H9 (cell line): ENCODE results near the gene DPYD. TPM values are rescaled to one million over a fixed set of nuclear protein-coding genes. Genes with fewer than 3 reads are reported as not detected.

Source experiments
- DNase-seq: peaks from one replicate; pipeline ENCODE4 v3.0.0-alpha.2; 2017
- H2AFZ ChIP-seq: one replicate; pipeline ENCODE4 v1.6.1; 2013; ENCODE audit warnings: mild to moderate bottlenecking, low read length, control low read depth, moderate library complexity
- H2AK5ac ChIP-seq: 2 replicates; pipeline ENCODE4 v1.6.1; 2013; ENCODE audit warnings: low read length, control low read depth, mixed read lengths; ENCODE audit not compliant: insufficient read length
- H2BK120ac ChIP-seq: one replicate; pipeline ENCODE4 v1.6.1; 2013; ENCODE audit warnings: low read depth, mild to moderate bottlenecking, low read length, control low read depth, inconsistent platforms; ENCODE audit not compliant: poor library complexity, severe bottlenecking
- H2BK12ac ChIP-seq: 2 replicates; pipeline ENCODE4 v1.6.1; 2013; ENCODE audit warnings: low read length, control low read depth, mixed read lengths, low read depth; ENCODE audit not compliant: insufficient read length
- H2BK15ac ChIP-seq: 2 replicates; pipeline ENCODE4 v1.6.1; 2013; ENCODE audit warnings: low read depth, low read length, control low read depth
- H2BK20ac ChIP-seq: one replicate; pipeline ENCODE4 v1.6.1; 2013; ENCODE audit warnings: low read depth, mild to moderate bottlenecking, low read length, control low read depth, inconsistent platforms; ENCODE audit not compliant: poor library complexity, severe bottlenecking
- H2BK5ac ChIP-seq: 2 replicates; pipeline ENCODE4 v1.6.1; 2013; ENCODE audit warnings: low read length, control low read depth, mixed read lengths; ENCODE audit not compliant: insufficient read length
- H3K14ac ChIP-seq: 2 replicates; pipeline ENCODE4 v1.6.1; 2013; ENCODE audit warnings: low read length, control low read depth; ENCODE audit not compliant: insufficient read depth
- H3K18ac ChIP-seq: 2 replicates; pipeline ENCODE4 v1.6.1; 2013; ENCODE audit warnings: low read depth, mild to moderate bottlenecking, mixed read lengths, low read length, control low read depth; ENCODE audit not compliant: insufficient read length
- H3K23ac ChIP-seq: 2 replicates; pipeline ENCODE4 v1.6.1; 2013; ENCODE audit warnings: low read length, control low read depth, mixed read lengths, low read depth; ENCODE audit not compliant: insufficient read length
- H3K23me2 ChIP-seq: 2 replicates; pipeline ENCODE4 v1.6.1; 2013; ENCODE audit warnings: low read depth, mild to moderate bottlenecking, mixed read lengths, low read length, control low read depth; ENCODE audit not compliant: insufficient read length, poor library complexity, severe bottlenecking
- H3K27ac ChIP-seq: 2 replicates; pipeline ENCODE4 v1.5.1; 2013; ENCODE audit warnings: low read length, control low read depth, mixed read lengths, low read depth; ENCODE audit not compliant: insufficient read length
- H3K27me3 ChIP-seq: 2 replicates; pipeline ENCODE4 v1.6.1; 2013; ENCODE audit warnings: low read length, control low read depth, inconsistent platforms; ENCODE audit not compliant: insufficient read depth
- H3K4ac ChIP-seq: 2 replicates; pipeline ENCODE4 v1.6.1; 2013; ENCODE audit warnings: low read depth, mild to moderate bottlenecking, control low read depth, inconsistent platforms, low read length, moderate library complexity
- H3K4me1 ChIP-seq: 2 replicates; pipeline ENCODE4 v1.6.1; 2013; ENCODE audit warnings: low read length, control low read depth, inconsistent platforms; ENCODE audit not compliant: insufficient read depth
- H3K4me2 ChIP-seq: 2 replicates; pipeline ENCODE4 v1.6.1; 2013; ENCODE audit warnings: low read length, control low read depth, mixed read lengths; ENCODE audit not compliant: insufficient read length, insufficient read depth
- H3K56ac ChIP-seq: 2 replicates; pipeline ENCODE4 v1.6.1; 2013; ENCODE audit warnings: low read depth, mild to moderate bottlenecking, mixed read lengths, low read length, control low read depth; ENCODE audit not compliant: insufficient read length
- H3K79me1 ChIP-seq: 2 replicates; pipeline ENCODE4 v1.6.1; 2013; ENCODE audit warnings: low read depth, mild to moderate bottlenecking, moderate library complexity, low read length, control low read depth, inconsistent platforms; ENCODE audit not compliant: insufficient read depth, poor library complexity, severe bottlenecking
- H3K79me2 ChIP-seq: 2 replicates; pipeline ENCODE4 v1.6.1; 2013; ENCODE audit warnings: low read length, control low read depth, inconsistent platforms; ENCODE audit not compliant: insufficient read depth
- H3K9ac ChIP-seq: 2 replicates; pipeline ENCODE4 v1.6.1; 2013; ENCODE audit warnings: low read length, control low read depth, mixed read lengths; ENCODE audit not compliant: insufficient read length; ENCODE audit errors: extremely low read depth
- H3K9me3 ChIP-seq: one replicate; pipeline ENCODE4 v1.6.1; 2013; ENCODE audit warnings: low read depth, low read length, inconsistent platforms; ENCODE audit not compliant: control insufficient read depth
- H3T11ph ChIP-seq: one replicate; pipeline ENCODE4 v1.6.1; 2013; ENCODE audit warnings: mild to moderate bottlenecking, low read length, control low read depth, inconsistent platforms
- H4K20me1 ChIP-seq: one replicate; pipeline ENCODE4 v1.6.1; 2013; ENCODE audit not compliant: control insufficient read depth, insufficient read length, insufficient read depth
- H4K5ac ChIP-seq: 2 replicates; pipeline ENCODE4 v1.6.1; 2013; ENCODE audit warnings: low read depth, mild to moderate bottlenecking, mixed read lengths, low read length, control low read depth; ENCODE audit not compliant: insufficient read length
- H4K8ac ChIP-seq: replicated peaks from 2 replicates; pipeline ENCODE4 v1.6.1; 2013; ENCODE audit warnings: low read length, control low read depth, mixed read lengths, low read depth; ENCODE audit not compliant: insufficient read length
- H4K91ac ChIP-seq: 2 replicates; pipeline ENCODE4 v1.6.1; 2013; ENCODE audit warnings: low read depth, mild to moderate bottlenecking, moderate library complexity, mixed read lengths, low read length, control low read depth; ENCODE audit not compliant: insufficient read length
- H3K27ac Mint-ChIP-seq, 3 experiments: 2 replicates in 2 of 3; 3 replicates in 1 of 3; pipeline ENCODE4 v1.8.0; 2020 to 2021; ENCODE audit warnings: mixed read lengths in 3 of 3, mild to moderate bottlenecking in 1 of 3, moderate library complexity in 1 of 3
- H3K27me3 Mint-ChIP-seq: 2 replicates; pipeline ENCODE4 v1.8.0; 2021; ENCODE audit warnings: low read depth, mild to moderate bottlenecking, moderate library complexity, mixed read lengths
- H3K36me3 Mint-ChIP-seq, 3 experiments: 2 replicates in 2 of 3; 3 replicates in 1 of 3; pipeline ENCODE4 v1.8.0; 2020 to 2021; ENCODE audit warnings: low read depth in 3 of 3, mixed read lengths in 3 of 3; ENCODE audit not compliant: insufficient read depth in 1 of 3
- H3K4me1 Mint-ChIP-seq, 2 experiments: 2 replicates each; pipeline ENCODE4 v1.8.0; 2020; ENCODE audit warnings: mixed read lengths in 2 of 2
- H3K4me3 Mint-ChIP-seq, 2 experiments: 2 replicates in 1 of 2; 3 replicates in 1 of 2; pipeline ENCODE4 v1.8.0; 2020 to 2021; ENCODE audit warnings: mild to moderate bottlenecking in 2 of 2, mixed read lengths in 2 of 2, moderate library complexity in 1 of 2
- H3K9me3 Mint-ChIP-seq, 2 experiments: 2 replicates in 1 of 2; 3 replicates in 1 of 2; pipeline ENCODE4 v1.8.0; 2020; ENCODE audit warnings: mild to moderate bottlenecking in 2 of 2, mixed read lengths in 2 of 2, moderate library complexity in 1 of 2
- WGBS: extraction: QIAGEN DNeasy Blood & Tissue Kit; methylation state at CpG from one replicate; pipeline ENCODE4 v1.1.7; 2013; ENCODE audit warnings: missing lambda C conversion rate, low lambda C conversion rate, mixed read lengths; ENCODE audit not compliant: insufficient read length; ENCODE audit errors: extremely low coverage; 5-methylcytosine and 5-hydroxymethylcytosine counted together
- total RNA-seq: library from RNA; stranded (reverse); gene quantifications from 2 replicates; pipeline ENCODE4 v1.2.1, GENCODE V29; 2021
- TF ChIP-seq, protein P1 (sequence below): fragments of 200-600 bp; sonication (generic); conservative IDR thresholded peaks from 3 replicates; pipeline ENCODE4 v1.8.0; 2021; ENCODE audit warnings: antibody characterized with exemption, mild to moderate bottlenecking

The DPYD gene
- total RNA-seq, 1 experiment from 2014 or later, result 0.37 TPM

DNA sequence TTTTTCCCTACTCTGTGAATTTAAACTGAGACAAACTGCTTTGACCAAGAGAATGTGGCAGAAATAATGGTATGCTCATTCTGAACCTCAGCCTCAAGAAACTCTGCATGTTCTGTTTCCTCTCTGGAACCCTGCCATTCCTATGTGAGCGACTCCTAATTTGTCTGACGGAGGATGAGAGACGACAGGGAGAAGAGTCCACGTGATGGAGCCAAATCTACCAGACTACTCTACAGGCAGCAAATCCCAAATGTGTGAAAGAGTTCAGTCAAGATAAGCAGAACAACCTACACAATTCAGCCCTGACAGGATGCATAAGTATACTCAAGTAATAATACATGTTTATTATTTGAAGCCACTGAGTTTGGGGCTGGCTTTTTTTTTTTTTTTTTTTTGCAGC is 153.5 kb downstream of the DPYD start:
- Histone ChIP-seq H3K18ac (no peak overlapping the region), H3K23me2 (no peaks in the 10 kb centered on the region), H3K4me1 (no peaks in the 10 kb centered on the region), H2BK120ac (no peak overlapping the region), H2BK20ac (no peak overlapping the region), H3K4me2 (no peak overlapping the region), H3K56ac (no peak overlapping the region), H2AK5ac (no peak overlapping the region), H3K4ac (no peak overlapping the region), H2BK15ac (no peak overlapping the region), H2AFZ (no peak overlapping the region), H4K91ac (no peak overlapping the region), H3K9me3 (no peaks in the 10 kb centered on the region), H2BK12ac (no peak overlapping the region), H4K20me1 (no peaks in the 10 kb centered on the region), H3K14ac (no peak overlapping the region), H3K9ac (no peak overlapping the region), H3K79me2 (no peaks in the 10 kb centered on the region), H3K23ac (no peak overlapping the region), H3K27me3 (no peaks in the 10 kb centered on the region), H3T11ph (no peak overlapping the region), H4K8ac (no peak overlapping the region), H3K79me1 (no peaks in the 10 kb centered on the region), H4K5ac (no peak overlapping the region), H3K27ac (no peak overlapping the region), H2BK5ac (no peak overlapping the region)
- DNase-seq, result no peak
- TF ChIP-seq, protein P1, sequence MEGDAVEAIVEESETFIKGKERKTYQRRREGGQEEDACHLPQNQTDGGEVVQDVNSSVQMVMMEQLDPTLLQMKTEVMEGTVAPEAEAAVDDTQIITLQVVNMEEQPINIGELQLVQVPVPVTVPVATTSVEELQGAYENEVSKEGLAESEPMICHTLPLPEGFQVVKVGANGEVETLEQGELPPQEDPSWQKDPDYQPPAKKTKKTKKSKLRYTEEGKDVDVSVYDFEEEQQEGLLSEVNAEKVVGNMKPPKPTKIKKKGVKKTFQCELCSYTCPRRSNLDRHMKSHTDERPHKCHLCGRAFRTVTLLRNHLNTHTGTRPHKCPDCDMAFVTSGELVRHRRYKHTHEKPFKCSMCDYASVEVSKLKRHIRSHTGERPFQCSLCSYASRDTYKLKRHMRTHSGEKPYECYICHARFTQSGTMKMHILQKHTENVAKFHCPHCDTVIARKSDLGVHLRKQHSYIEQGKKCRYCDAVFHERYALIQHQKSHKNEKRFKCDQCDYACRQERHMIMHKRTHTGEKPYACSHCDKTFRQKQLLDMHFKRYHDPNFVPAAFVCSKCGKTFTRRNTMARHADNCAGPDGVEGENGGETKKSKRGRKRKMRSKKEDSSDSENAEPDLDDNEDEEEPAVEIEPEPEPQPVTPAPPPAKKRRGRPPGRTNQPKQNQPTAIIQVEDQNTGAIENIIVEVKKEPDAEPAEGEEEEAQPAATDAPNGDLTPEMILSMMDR, result no peak
- WGBS, result no CpG with 5 or more reads among the region's 4 CpGs
- Mint-ChIP-seq H3K9me3 (no peaks in the 10 kb centered on the region), H3K4me1 (no peaks in the 10 kb centered on the region), H3K4me3 (no peak overlapping the region), H3K27ac (no peak overlapping the region), H3K27me3 (no peaks in the 10 kb centered on the region), H3K36me3 (no peaks in the 10 kb centered on the region)
